SU-DHL-6 (cell line): ENCODE measurements around the gene WDR48.

ENCODE experiments used
- EZH2phosphoT487 ChIP-seq: fragments of 200-600 bp; sonication (generic), shearing (Covaris generic); conservative IDR thresholded peaks from 2 replicates; pipeline ENCODE4 v1.6.1; 2018; ENCODE audit warnings: mild to moderate bottlenecking, antibody characterized with exemption, low read length, moderate library complexity, mixed read lengths
- TF ChIP-seq, protein P1 (sequence below): fragments of 200-600 bp; sonication (generic); IDR thresholded peaks from one replicate; pipeline ENCODE4 v1.5.1; 2017; ENCODE audit warnings: antibody characterized with exemption, mild to moderate bottlenecking, low read length, moderate library complexity; ENCODE audit not compliant: insufficient read depth, poor library complexity, severe bottlenecking

DNA sequence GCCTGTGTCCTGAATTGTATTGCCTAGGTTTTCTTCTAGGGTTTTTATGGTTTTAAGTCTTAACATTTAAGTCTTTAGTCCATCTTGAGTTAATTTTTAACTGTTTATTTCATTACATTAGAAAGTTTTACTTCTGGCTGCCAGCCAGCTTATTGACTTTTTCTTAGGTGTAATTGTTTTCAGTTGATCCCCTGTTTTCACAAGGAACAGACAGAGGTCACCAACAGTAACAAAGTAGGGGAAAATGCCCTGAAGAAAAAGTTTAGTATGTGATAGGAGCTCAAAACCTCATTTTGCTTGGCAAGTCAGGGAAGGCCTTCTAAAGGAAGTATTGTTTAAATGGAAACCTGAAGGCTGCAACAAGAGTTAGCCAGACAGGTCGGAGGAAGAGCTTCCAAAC is 10.4 kb downstream of the WDR48 start:
- TF ChIP-seq, protein P1, sequence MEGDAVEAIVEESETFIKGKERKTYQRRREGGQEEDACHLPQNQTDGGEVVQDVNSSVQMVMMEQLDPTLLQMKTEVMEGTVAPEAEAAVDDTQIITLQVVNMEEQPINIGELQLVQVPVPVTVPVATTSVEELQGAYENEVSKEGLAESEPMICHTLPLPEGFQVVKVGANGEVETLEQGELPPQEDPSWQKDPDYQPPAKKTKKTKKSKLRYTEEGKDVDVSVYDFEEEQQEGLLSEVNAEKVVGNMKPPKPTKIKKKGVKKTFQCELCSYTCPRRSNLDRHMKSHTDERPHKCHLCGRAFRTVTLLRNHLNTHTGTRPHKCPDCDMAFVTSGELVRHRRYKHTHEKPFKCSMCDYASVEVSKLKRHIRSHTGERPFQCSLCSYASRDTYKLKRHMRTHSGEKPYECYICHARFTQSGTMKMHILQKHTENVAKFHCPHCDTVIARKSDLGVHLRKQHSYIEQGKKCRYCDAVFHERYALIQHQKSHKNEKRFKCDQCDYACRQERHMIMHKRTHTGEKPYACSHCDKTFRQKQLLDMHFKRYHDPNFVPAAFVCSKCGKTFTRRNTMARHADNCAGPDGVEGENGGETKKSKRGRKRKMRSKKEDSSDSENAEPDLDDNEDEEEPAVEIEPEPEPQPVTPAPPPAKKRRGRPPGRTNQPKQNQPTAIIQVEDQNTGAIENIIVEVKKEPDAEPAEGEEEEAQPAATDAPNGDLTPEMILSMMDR: no peak
- no peak for TF ChIP-seq EZH2phosphoT487
